HL-60 (cell line): Measurements from ENCODE around the gene CPNE2.

Experiments
- DNase-seq, 2 experiments: peaks; one replicate each; pipeline ENCODE4 v3.0.0-alpha.2; 2010 to 2020; ENCODE audit warnings: low read depth in 1 of 2, low spot score in 1 of 2
- H3K27ac ChIP-seq: fragments of 250-450 bp; sonication (Bioruptor Pico); replicated peaks from 2 replicates; pipeline ENCODE4 v1.5.1; 2020; ENCODE audit warnings: mild to moderate bottlenecking, moderate library complexity
- H3K27me3 ChIP-seq: fragments of 250-450 bp; sonication (Bioruptor Pico); 2 replicates; pipeline ENCODE4 v1.5.1; 2021; ENCODE audit warnings: mild to moderate bottlenecking, moderate library complexity; ENCODE audit not compliant: insufficient read depth, poor library complexity, severe bottlenecking
- H3K4me3 ChIP-seq: replicated peaks from 2 replicates; pipeline ENCODE4 v1.5.1; 2011; ENCODE audit warnings: mild to moderate bottlenecking, control low read depth, low read length; ENCODE audit not compliant: insufficient read depth
- CTCF ChIP-seq: IDR thresholded peaks from one replicate; pipeline ENCODE4 v1.5.1; 2011; ENCODE audit warnings: low read length, control low read depth, inconsistent platforms; ENCODE audit not compliant: insufficient read depth
- GABPA ChIP-seq: IDR thresholded peaks from 2 replicates; pipeline ENCODE4 v1.6.1; 2012; ENCODE audit warnings: low read depth
- POLR2AphosphoS5 ChIP-seq: IDR thresholded peaks from 2 replicates; pipeline ENCODE4 v1.6.1; 2012; ENCODE audit warnings: low read depth
- REST ChIP-seq: IDR thresholded peaks from 2 replicates; pipeline ENCODE4 v1.6.1; 2012; ENCODE audit warnings: low read depth; ENCODE audit not compliant: insufficient replicate concordance
- SPI1 ChIP-seq: IDR thresholded peaks from 2 replicates; pipeline ENCODE4 v1.6.1; 2012; ENCODE audit warnings: low read depth, mild to moderate bottlenecking, borderline replicate concordance

Gene CPNE2

GRCh38 chr16:57054771-57055170, 37.6 kb upstream of the CPNE2 start:
- no peak overlapping the region for H3K4me3 ChIP-seq
- no peak for DNase-seq
- TF ChIP-seq POLR2AphosphoS5 (no peak), CTCF (no peak), SPI1 (no peak), REST (no peak), GABPA (no peak)
- H3K27me3 ChIP-seq, result no peaks in the 10 kb centered on the region
- H3K27ac ChIP-seq, result no peak overlapping the region

GRCh38 chr16:57055671-57056070, 36.7 kb upstream of the CPNE2 start:
- Histone ChIP-seq H3K27ac (no peak overlapping the region), H3K4me3 (no peak overlapping the region), H3K27me3 (no peaks in the 10 kb centered on the region)
- no peak for TF ChIP-seq REST
- no peak for TF ChIP-seq POLR2AphosphoS5
- no peak for TF ChIP-seq SPI1
- TF ChIP-seq CTCF, result no peak
- no peak for TF ChIP-seq GABPA
- no peak for DNase-seq

- Histone ChIP-seq H3K27me3 (no peaks in the 10 kb centered on the region), H3K27ac (no peak overlapping the region), H3K4me3 (no peak overlapping the region)
- TF ChIP-seq CTCF, result no peak
- TF ChIP-seq REST, result no peak
- no peak for TF ChIP-seq SPI1
- no peak for TF ChIP-seq GABPA
- no peak for TF ChIP-seq POLR2AphosphoS5
- no peak for DNase-seq
Observed at GRCh38 chr16:57058291-57058861, 34.0 kb upstream of the CPNE2 start.
